Spleen (tissue), 7 donors: Measurements from ENCODE around the gene IZUMO1R.

Source experiments
- CTCF ChIP-seq, 11 experiments: fragments of 200-600 bp in 7 of 11; fragments of 450-650 bp in 4 of 11; sonication (generic) in 4 of 11; IDR thresholded peaks in 8 of 11; conservative IDR thresholded peaks in 3 of 11; 1 replicate in 7 of 11; 2 replicates in 4 of 11; pipeline versions ENCODE4 v1.4.0 to v1.8.0; 2016 to 2021; ENCODE audit warnings: antibody characterized with exemption in 11 of 11, inconsistent platforms in 4 of 11, mild to moderate bottlenecking in 1 of 11
- POLR2A ChIP-seq, 3 donors: fragments of 450-650 bp; IDR thresholded peaks; one replicate each; pipeline ENCODE4 v1.5.1; 2017; ENCODE audit warnings: antibody characterized with exemption in 3 of 3, mild to moderate bottlenecking in 1 of 3
- POLR2AphosphoS5 ChIP-seq, 3 donors: sonication (generic); formaldehyde crosslinking; IDR thresholded peaks; one replicate each; pipeline ENCODE4 v1.5.1; 2017; ENCODE audit warnings: antibody characterized with exemption in 3 of 3
- donor health status: DM: no; HTN: no; CAD: no; lungs with moderate emphysema.
- donor health status: DM: no; HTN: no; CAD: no.
- donor health status: DM: no; HTN: no; CAD: no.

- TF ChIP-seq POLR2A (IDR thresholded peaks at IDR 0.05) (no peak), POLR2AphosphoS5 (IDR thresholded peaks at IDR 0.05) (no peak), CTCF (IDR thresholded peaks at IDR 0.05 in 8 of 11, conservative IDR thresholded peaks at IDR 0.05 in 3 of 11) (no peak)
Observed at GRCh38 chr11:94326947-94327346, 22.6 kb downstream of the IZUMO1R start.
